HG02623 (cell line): ENCODE measurements around the gene TRIM54.

ENCODE experiments used
- ATAC-seq: cut with Tn5 transposase; IDR thresholded peaks from one replicate; pipeline ENCODE4 v1.9.1; 2021; ENCODE audit warnings: moderate library complexity; ENCODE audit not compliant: unreplicated experiment

The TRIM54 gene, protein sequence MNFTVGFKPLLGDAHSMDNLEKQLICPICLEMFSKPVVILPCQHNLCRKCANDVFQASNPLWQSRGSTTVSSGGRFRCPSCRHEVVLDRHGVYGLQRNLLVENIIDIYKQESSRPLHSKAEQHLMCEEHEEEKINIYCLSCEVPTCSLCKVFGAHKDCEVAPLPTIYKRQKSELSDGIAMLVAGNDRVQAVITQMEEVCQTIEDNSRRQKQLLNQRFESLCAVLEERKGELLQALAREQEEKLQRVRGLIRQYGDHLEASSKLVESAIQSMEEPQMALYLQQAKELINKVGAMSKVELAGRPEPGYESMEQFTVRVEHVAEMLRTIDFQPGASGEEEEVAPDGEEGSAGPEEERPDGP

DNA sequence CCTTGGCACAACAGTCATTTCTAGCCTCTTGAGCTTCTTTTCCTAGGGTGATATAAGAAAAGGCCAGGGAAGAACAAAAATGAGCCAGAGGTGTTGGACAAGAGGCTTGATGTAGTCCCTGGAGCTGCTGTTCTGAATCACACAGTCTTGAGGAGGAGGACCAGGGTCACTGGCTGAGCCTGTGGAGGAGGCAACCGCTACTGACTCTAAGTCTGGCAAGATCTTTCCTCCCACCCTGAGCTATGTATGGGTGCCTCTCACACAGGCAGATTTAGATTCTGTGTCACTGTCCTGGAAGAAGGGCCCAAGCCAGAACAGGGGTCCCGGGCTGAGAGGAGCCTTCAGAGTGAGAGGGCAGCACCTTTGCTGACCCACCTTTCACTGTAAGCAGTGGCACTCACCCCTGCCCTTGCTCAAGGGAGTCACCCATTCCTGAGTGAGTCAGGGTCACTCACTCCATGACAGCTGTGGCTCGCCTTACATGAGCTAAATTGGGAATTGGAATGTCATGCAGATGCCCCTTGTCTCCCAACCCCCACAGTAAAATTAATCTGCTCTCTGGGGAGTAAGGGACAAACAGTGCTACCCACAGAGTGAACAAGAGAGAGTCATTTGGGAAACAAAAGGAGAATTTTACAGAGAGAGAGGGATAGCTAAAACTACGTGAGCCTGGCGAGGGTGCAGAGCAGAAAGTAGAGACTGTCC, at the start of gene TRIM54:
Gene TRIM54, plus strand, starts transcription at position 575 of the 705 bp plus-strand sequence. CDS start 303 bp downstream, outside the sequence.
- ATAC-seq = no peak

DNA sequence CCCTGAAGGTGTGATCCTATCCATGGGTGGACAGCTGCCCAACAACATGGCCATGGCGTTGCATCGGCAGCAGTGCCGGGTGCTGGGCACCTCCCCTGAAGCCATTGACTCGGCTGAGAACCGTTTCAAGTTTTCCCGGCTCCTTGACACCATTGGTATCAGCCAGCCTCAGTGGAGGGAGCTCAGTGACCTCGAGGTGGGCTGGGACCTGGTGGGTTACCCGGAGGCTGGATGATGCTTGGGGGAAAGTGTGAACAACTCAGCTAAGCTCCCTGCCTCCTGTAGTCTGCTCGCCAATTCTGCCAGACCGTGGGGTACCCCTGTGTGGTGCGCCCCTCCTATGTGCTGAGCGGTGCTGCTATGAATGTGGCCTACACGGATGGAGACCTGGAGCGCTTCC, 48.9 kb upstream of the TRIM54 start:
- ATAC-seq = no peak

DNA sequence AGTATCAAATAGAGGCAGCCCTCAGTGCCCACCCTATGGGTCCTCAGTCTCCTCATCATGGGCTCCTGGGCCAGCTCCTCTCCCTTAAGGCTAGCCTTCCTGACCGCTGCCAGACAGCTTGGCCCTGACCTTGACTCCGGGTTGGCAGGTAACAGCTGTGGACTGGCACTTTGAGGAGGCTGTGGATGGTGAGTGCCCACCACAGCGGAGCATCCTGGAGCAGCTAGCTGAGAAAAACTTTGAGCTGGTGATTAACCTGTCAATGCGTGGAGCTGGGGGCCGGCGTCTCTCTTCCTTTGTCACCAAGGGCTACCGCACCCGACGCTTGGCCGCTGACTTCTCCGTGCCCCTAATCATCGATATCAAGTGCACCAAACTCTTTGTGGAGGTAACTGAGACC, 46.1 kb upstream of the TRIM54 start:
- no peak for ATAC-seq

DNA sequence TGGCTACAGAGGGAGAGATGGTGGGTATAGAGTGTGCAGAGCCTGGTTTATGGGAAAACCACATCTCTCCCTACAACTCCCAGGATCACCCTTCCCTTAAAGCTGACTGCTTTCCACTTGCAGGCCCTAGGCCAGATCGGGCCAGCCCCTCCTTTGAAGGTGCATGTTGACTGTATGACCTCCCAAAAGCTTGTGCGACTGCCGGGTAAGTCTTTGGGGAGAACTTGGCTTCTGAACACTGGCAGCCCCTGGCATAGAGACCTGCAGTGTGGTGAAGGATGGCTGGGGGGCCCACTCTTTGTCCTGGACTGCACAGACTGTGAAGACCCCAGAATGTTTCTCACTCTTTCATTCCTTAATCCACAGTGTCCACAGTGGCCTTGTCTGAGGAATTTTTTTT, 45.6 kb upstream of the TRIM54 start:
- no peak for ATAC-seq

DNA sequence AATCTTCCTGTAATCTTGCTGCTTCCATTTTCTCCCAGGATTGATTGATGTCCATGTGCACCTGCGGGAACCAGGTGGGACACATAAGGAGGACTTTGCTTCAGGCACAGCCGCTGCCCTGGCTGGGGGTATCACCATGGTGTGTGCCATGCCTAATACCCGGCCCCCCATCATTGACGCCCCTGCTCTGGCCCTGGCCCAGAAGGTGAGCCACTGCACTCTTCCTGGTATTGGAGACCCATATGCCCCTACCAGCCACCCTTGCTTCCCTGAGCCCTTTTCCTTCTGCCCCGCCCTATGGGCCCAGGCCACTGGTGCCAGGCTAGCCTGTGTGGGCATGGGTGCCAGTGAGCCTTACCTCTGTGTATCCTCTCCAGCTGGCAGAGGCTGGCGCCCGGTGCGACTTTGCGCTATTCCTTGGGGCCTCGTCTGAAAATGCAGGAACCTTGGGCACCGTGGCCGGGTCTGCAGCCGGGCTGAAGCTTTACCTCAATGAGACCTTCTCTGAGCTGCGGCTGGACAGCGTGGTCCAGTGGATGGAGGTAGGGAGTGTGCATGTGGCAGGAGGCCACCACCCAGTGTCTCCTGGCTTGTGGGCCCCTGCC, 44.8 kb upstream of the TRIM54 start:
- ATAC-seq = no peak

DNA sequence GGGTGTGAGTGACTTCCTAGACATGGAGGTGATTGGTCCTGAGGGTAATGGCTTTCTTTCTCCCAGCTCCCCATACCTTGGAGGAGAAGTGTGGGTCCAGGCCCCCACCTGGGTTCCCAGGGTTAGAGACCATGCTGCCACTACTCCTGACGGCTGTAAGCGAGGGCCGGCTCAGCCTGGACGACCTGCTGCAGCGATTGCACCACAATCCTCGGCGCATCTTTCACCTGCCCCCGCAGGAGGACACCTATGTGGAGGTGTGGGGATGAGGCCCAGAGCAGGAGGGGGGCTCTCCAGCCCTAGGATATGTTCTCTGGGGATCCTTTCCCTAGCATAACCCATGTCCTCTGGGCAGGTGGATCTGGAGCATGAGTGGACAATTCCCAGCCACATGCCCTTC, 43.3 kb upstream of the TRIM54 start:
- no peak for ATAC-seq

DNA sequence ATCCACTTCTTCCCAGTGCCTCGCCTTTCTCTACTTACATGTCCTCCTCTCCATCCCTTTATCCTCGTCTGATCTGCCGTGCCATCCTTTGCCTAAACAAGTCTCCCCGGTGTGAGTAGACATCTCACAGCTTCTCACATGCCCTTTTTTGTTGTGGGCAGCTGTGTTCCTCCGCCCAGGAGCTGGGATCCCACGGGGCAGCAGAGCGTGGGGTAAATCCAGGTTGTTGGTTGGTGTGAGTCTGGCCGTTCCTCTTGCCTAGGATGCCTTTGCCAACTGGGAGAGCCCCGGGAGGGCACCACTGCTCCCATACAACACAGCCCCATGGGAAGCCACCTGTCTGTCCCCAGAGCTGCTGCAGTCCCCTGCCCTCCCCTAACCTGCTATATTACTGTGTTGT, 41.8 kb upstream of the TRIM54 start:
- no peak for ATAC-seq

DNA sequence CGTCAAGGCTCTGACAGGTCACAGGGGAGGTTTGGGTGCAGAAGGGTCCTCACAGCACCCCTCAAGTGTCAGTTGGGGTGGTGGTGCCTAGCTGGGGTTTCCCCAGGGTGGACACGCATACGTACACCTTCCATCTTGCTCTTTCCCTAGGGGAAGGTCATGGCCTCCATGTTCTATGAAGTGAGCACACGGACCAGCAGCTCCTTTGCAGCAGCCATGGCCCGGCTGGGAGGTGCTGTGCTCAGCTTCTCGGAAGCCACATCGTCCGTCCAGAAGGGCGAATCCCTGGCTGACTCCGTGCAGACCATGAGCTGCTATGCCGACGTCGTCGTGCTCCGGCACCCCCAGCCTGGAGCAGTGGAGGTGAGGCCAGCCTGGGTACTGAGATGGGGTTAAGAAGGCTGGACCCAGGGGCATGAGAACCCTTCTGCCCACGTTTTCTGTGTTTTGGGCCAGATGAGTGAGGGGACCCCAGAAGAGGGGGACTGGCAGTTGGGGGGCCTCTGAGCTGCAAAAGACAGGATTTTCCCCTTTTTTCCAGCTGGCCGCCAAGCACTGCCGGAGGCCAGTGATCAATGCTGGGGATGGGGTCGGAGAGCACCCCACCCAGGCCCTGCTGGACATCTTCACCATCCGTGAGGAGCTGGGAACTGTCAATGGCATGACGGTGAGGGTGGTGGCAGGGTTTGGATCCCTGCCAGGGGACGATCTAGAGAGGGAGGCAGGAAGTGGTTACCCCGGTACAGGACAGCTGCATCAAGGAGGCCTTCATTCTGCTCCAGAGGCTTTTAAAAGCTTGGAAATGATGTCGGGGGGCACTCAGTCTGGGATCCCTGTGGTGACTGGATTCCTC, 40.2 kb upstream of the TRIM54 start:
- no peak for ATAC-seq

DNA sequence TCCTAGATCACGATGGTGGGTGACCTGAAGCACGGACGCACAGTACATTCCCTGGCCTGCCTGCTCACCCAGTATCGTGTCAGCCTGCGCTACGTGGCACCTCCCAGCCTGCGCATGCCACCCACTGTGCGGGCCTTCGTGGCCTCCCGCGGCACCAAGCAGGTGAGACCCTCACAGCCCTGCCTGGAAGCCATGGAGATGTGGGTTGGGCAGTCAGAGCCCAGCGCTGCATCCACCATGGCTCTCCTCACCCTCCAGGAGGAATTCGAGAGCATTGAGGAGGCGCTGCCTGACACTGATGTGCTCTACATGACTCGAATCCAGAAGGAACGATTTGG, 39.6 kb upstream of the TRIM54 start:
- no peak for ATAC-seq

DNA sequence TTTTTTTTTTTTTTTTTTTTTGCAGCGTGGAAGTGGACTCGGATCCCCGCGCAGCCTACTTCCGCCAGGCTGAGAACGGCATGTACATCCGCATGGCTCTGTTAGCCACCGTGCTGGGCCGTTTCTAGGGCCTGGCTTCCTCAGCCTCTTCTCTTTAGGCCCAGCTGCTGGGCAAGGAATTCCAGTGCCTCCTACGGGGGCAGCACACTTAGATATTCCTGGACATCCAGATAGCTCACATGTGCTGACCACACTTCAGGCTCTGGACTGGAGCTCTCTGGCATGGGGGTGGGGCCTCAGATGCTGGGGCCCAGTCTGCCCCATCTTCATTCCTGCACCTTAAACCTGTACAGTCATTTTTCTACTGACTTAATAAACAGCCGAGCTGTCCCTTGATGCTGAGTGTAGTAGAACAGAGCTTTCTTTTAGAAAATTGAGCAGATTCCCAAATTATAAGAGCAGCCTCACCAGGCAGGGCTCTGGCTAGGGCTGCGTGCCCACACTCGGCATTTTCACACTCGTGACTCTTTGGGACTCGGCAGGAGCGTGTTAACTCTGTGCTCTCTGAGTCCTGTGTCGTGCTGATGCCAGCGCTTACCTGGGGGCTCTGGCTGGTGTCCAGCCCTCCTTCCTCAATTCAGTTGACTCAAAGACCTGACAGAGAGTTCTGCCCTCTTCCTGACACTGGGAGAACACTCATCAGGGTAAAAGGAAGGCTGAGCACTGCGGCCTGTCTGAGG, 38.7 kb upstream of the TRIM54 start:
- no peak for ATAC-seq

DNA sequence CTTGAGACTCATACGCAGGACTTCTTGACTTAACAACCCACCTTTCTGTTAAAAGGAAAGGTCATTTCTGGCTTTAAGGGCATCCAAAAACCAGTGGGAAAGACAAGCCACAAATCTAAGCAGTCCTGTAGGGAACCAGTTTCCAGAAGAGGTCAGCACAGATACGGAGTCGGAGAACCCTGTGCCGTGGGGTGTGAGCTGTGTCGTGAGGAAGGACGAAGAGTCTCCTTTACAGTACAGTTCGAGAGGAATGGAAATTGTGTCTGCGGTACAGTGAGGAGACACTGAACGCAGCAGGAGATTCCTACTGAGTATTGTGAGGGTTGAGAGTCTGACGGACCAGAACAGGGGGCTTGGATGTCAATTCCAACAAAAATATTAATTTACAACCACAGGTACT, 37.1 kb upstream of the TRIM54 start:
- ATAC-seq = no peak

DNA sequence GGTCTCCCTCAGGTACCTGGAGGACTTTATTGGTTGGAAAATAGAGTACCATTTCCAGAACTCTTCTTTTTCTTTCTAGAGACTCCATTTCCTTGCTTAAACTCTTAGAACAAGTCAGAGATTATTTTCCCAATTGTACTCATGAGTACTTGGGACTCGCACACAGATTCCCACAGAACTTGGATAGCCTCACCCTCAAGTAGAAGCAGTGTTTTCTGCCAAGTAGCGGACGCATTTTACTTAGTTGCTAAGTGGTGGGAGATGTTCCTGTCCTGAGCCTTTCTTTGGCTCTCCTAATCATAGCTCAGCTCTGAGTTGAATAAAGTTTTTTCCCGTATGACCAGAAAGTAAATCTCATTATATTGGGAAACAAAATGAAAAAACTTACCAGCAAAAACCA, 36.6 kb upstream of the TRIM54 start:
- ATAC-seq = no peak

DNA sequence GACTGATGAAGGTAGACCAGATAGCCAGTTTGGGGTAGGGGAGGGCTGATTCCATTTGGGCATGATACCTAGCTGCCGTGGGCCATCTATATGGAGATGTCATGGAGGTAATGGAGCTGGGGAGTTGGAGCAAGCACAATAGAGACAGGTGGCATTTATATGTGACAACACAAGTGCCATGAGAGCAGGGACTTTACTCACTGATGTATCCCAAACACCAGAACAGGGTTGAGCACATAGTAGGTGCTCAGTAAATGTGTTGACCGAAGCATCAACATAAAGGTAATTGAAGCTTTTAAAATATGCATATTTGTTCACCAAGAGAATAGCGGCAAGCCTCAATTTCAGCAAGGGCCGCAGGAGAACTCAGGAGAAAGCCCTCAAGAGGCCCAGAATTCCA, 34.3 kb upstream of the TRIM54 start:
- no peak for ATAC-seq

DNA sequence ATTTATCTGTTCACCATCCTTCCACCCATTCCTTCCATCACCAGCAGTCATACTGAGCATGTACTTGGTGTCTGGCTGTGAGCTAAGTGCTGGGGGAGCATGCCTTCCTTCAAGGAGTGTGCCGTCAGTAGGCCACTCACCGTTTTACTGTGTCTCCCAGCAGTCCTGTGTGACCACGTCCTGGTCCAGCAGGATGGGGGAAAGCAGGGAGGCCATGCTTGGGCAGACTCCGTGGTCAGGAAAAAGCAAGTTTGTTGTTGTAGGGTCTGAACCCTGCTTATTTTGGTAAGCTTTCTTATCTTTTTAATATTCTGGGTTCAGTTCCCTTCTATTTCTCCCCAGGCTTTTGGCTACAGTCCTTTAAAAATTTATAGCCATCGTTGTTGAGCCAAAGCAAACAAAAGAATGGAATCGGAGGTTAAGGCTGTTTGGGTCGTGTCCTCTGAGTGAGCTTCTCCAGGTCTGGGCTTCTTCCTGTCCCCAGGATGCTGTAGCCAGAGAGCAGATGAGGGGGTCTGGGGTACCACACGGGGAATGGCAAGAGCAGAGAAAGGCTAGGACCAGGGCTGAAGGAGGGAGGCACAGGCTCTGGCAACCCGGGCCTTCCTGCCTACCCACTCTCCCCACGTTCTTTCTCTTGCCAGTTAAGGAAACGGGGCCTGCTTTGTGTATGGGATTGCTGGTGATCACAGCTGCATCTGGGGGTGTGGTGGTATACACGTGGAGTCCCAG, 32.9 kb upstream of the TRIM54 start:
- ATAC-seq = no peak

DNA sequence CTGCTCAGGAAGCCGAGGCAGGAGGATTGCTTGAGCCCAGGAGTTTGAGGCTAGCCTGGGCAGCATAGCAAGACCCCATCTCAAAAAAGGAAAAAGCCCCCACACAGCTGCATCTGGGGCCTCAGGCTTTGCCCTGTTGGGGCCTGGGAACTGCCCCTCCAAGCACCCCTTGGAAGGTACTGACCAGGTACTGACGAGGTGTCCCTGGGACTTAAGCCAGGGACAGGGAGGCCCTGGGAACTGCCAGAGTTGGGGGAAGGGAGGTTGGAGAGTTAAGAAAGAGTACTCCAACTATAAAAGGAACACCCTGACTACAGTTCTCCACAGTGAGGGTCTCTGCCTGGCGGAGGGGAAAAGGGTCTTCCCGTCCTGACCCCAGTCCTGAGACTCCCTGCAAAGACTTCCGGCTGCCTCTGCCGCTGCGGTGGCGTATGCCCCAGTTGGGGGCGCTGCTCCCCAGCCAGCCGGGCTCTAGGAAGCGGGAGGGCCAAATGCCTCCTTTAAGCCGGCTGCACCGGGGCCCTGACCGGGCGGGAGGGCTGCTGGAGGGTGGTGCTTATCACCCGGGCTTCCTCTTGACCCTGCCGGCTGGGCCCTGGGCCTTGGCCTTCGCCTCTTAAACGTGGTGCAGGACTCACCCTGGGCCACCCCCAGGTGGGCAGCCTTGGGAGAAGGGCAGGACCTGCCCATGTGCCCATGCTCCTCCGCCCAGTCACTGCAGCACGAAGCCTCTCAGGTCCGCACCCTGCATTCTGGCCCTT, 32.2 kb upstream of the TRIM54 start:
- ATAC-seq = no peak

DNA sequence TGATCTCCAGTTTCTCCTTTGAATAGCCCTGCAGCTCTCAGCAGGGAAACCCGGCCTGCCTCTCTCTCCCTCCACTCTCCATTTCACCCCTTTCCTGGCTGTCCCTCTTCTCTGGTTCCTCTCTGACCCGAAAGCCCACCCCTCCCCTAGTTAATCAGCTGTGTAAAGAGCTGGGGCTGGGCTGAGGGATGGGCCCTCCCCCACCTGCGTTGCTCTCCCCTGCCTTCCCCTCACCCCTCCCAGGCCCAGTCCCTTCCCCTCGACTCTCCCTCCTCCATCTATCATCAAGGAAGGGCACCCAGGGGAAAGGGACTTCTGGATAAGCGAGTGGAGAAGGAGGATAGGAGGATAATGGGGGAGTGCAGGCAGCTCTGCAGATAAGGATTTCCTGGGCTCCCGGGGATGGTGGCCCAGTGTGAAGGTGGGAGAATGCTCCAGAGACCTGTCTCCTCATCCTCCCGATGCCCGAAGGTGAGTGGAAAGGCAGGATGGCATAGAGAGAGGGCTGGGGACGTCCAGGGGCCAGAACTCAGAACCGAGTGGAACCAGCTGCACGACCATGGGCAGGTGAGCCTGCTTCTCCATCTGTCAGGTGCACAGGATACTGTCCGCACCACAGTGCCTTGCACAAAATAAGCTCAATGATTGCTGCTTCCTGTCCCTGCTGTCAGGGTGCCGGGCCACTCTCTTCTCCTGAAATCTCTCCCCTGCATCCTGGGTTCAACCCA, 31.4 kb upstream of the TRIM54 start:
- no peak for ATAC-seq

DNA sequence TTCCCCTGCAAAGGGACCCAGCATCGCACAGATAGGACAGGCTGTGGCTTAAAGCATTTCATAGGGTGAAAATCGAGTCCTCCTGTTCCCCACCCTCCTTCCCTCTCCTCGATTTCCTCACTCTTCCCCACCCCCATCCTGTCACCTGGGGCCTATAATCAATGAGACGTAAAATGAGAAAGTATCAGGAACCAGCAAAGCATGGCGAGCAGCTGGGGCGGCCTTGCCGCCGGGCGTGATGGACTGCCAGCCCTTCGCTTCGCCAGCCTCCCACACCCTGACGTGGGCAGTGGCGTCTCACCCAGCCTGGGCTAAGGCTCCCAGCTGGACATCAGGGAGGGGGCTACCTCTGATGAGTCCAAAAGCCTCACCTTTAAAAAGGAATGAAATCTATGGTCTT, 30.5 kb upstream of the TRIM54 start:
- no peak for ATAC-seq

DNA sequence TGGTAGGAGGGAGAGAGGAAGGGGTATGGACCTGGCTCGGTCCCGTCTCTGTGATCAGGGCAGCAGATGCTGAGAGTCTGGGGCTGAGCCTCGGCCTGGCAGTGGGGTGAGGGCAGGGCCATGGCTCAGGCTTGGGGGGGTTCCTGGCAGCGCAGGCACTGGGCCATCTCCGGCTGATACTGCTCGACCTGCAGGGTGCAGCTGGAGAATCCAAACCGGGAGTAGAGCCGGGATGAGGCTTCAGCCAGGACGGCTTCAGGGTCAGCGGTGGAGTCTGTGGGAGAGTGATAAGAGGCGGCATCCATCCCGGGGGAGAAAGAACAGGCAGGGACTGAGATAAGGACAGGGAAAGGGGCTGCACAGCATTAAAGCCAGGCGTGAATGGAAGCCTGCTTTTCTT, 27.0 kb upstream of the TRIM54 start:
- no peak for ATAC-seq

DNA sequence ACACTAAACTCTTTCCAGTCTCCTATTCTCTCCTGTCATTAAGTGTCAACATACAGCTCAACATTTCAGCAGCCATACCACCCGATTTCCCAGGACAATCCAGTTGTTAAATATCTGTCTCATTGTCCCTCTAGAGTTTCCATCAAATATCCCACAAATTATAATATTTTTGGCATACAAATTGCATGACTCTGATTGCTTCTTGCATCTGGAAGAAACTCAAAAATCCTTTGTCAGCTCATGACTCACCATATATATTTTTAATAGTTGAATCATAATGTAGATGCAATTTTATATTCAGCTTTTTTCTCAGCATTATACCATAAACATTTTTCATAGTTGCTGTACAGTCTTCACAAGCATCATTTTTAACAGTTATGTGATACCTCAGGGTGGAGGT, 26.6 kb upstream of the TRIM54 start:
- ATAC-seq = no peak
